Parathyroid adenoma (tissue), 2 donors: ENCODE results near the gene CCDC142.
"Not testable (repeated sequence)": the region's sequence is repeated elsewhere in the genome, so short reads cannot be mapped to it uniquely, and the experiment has no call there.

Experiments
- H2AFZ ChIP-seq: fragments of 300-600 bp; sonication (generic); one replicate; pipeline ENCODE4 v1.7.0; 2017; ENCODE audit warnings: antibody characterized with exemption, mild to moderate bottlenecking
- H3K27ac ChIP-seq: fragments of 300-600 bp; sonication (generic); one replicate; pipeline ENCODE4 v1.7.0; 2017
- H3K27me3 ChIP-seq: fragments of 300-600 bp; sonication (generic); one replicate; pipeline ENCODE4 v1.7.0; 2017; ENCODE audit warnings: low read length; ENCODE audit not compliant: control insufficient read depth, insufficient read depth
- H3K36me3 ChIP-seq: fragments of 300-600 bp; sonication (generic); one replicate; pipeline ENCODE4 v1.7.0; 2017; ENCODE audit warnings: low read length; ENCODE audit not compliant: control insufficient read depth, insufficient read depth
- H3K4me1 ChIP-seq: fragments of 300-600 bp; sonication (generic); one replicate; pipeline ENCODE4 v1.7.0; 2017; ENCODE audit warnings: control low read depth
- H3K4me2 ChIP-seq: fragments of 300-600 bp; sonication (generic); one replicate; pipeline ENCODE4 v1.7.0; 2017; ENCODE audit warnings: low read length
- H3K4me3 ChIP-seq: fragments of 300-600 bp; sonication (generic); one replicate; pipeline ENCODE4 v1.7.0; 2017; ENCODE audit warnings: low read depth, low read length
- H3K79me2 ChIP-seq: fragments of 300-600 bp; sonication (generic); one replicate; pipeline ENCODE4 v1.7.0; 2017; ENCODE audit warnings: control low read depth
- H3K9ac ChIP-seq: fragments of 300-600 bp; sonication (generic); one replicate; pipeline ENCODE4 v1.7.0; 2017; ENCODE audit warnings: mild to moderate bottlenecking
- H3K9me3 ChIP-seq: fragments of 300-600 bp; sonication (generic); one replicate; pipeline ENCODE4 v1.7.0; 2017; ENCODE audit warnings: low read length; ENCODE audit not compliant: control insufficient read depth
- TF ChIP-seq, protein P1 (sequence below): fragments of 300-600 bp; sonication (generic); IDR thresholded peaks from one replicate; pipeline ENCODE4 v1.7.0; 2017; ENCODE audit warnings: antibody characterized with exemption, mild to moderate bottlenecking
- donor health status: primary hyperparathyroidism.

Gene CCDC142

DNA sequence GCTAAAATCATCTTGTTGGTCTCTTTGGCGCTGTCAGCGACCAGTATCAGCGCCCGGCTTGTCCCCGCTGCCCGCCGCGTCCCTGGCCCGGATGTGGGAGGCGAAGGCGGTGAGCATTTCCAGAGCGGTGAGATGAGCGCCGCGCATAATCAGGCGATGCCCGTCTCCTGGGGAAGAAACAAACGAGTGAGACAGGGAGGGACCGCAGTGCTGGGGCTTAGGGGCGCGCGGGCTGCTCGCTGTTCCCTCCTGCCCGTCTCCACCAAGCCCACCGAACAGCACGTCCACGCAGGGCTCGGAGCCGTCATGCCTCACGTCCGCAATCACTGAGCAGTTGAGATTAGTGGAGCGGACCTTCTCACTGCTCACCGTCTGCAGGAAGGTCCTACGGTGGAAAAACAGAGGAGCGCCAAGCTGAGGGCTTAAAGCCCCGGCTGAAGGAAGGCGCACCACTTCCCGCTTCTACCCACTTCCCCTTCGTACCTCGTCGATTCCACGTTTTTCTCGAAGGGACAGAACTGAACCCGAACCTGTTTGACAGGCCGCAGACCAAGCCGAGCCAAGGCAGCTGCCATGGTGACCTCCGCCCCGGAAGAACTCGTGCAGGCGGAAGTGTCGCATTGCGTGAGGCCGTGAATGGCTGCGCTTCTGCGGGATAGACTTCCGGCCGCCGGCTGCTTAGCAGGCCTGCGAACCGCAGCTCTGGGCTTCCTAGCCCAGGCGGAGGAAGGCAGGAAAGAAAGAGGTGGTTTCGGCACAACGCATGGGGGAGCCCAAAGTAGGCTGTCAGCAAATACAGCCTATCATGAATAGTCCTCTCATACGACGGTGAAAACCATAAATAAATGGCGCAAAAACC, 10.5 kb downstream of the CCDC142 start, which contains the start of gene MRPL53:
TSS of gene MRPL53 (minus strand) at position 595 of the 859 bp plus-strand sequence. CDS start at position 575, 20 bp downstream.
- H3K27ac ChIP-seq: peak within 1 kb of the TSS; percentile 90
- no peaks in the 10 kb centered on the region for H3K27me3 ChIP-seq
- TF ChIP-seq, protein P1, sequence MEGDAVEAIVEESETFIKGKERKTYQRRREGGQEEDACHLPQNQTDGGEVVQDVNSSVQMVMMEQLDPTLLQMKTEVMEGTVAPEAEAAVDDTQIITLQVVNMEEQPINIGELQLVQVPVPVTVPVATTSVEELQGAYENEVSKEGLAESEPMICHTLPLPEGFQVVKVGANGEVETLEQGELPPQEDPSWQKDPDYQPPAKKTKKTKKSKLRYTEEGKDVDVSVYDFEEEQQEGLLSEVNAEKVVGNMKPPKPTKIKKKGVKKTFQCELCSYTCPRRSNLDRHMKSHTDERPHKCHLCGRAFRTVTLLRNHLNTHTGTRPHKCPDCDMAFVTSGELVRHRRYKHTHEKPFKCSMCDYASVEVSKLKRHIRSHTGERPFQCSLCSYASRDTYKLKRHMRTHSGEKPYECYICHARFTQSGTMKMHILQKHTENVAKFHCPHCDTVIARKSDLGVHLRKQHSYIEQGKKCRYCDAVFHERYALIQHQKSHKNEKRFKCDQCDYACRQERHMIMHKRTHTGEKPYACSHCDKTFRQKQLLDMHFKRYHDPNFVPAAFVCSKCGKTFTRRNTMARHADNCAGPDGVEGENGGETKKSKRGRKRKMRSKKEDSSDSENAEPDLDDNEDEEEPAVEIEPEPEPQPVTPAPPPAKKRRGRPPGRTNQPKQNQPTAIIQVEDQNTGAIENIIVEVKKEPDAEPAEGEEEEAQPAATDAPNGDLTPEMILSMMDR: no peak
- peaks cover 8% of the 10 kb centered on the region for H3K4me1 ChIP-seq
- no peaks in the 10 kb centered on the region for H3K79me2 ChIP-seq
- H3K4me2 ChIP-seq: peak within 1 kb of the TSS; percentile 82
- no peaks in the 10 kb centered on the region for H3K9me3 ChIP-seq
- H3K36me3 ChIP-seq: no peaks in the 10 kb centered on the region
- H2AFZ ChIP-seq: peak within 1 kb of the TSS; percentile 94
- H3K4me3 ChIP-seq: peak within 1 kb of the TSS; percentile 95
- peak within 1 kb of the TSS; percentile 15 for H3K9ac ChIP-seq

DNA sequence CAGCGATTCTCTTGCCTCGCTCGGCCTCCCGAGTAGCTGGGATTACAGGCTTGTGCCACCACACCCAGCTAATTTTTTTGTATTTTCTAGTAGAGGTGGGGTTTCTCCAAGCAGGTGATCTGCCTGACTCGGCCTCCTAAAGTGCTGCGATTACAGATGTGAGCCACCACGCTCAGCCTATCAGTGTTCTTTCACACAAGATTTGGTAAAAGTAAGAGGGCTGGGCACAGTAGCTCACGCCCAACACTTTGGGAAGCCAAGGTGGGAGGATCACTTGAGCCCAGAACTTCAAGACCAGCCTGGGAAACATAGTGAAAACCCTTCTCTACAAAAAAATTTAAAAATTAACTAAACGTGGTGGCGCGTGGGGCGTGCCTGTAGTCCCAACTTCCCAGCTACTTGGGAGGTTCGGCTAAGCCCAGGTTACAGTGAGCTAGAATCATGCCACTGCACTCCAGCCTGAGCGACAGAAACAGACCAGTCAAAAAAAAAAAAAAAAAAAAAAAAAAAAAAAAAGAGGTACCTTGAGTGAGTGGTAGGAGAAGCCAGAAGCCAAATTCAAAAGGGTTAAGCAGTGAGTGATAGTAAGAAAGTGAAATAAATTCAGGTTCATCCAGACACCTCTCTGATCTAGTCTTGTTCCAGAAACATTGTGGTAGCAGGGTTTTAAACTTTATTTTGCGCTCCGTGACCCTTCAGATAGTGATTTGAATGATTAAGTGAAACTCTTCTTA, 11.3 kb downstream of the CCDC142 start:
- Histone ChIP-seq H3K4me2 (peak overlapping the region; percentile 82), H3K4me1 (peaks cover 8% of the 10 kb centered on the region), H3K27ac (peak overlapping the region; percentile 90), H3K9me3 (no peaks in the 10 kb centered on the region), H3K9ac (peak overlapping the region; percentile 15), H3K79me2 (no peaks in the 10 kb centered on the region), H3K36me3 (no peaks in the 10 kb centered on the region), H3K4me3 (peak overlapping the region; percentile 95), H2AFZ (peak overlapping the region; percentile 94), H3K27me3 (no peaks in the 10 kb centered on the region)
- TF ChIP-seq, protein P1: no peak

DNA sequence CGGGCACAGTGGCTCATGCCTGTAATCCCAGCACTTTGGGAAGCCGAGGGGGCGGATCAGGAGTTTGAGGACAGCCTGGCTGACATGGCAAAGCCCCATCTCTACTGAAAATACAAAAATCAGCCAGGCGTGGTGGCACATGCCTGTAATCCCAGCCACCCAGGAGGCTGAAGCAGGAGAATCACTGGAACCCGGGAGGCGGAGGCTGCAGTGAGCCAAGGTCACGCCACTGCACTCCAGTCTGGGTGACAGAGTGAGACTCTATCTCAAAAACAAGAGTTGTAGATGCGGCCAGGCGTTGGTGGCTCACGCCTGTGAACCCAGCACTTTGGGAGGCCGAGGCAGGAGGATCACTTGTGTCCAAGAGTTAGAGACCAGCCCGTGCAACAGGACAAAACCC, 12.1 kb downstream of the CCDC142 start:
- H3K4me3 ChIP-seq, H3K27me3 ChIP-seq, H3K27ac ChIP-seq, H3K4me2 ChIP-seq, H3K9ac ChIP-seq, H3K9me3 ChIP-seq, H2AFZ ChIP-seq, H3K79me2 ChIP-seq, H3K36me3 ChIP-seq, H3K4me1 ChIP-seq: not testable (repeated sequence)

DNA sequence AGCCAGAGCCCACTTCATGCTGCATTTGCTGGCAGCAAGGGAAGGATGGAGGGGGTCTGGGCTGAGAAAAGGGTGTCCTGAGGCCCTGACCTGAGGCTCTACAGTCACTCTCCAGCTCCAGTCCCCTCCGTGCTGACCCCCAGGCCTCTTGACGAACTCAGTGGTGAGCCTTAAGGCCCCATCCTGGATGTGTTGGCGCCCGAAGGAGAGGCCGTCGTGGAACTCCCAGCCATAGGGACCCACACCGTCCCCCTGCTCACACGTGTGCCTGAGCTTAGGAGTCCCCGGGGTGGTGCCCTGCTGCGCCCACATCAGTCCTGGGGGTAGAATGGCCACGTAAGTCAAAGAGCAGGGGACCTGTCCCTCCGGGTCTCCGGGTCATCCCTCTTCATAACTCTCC, 18.4 kb downstream of the CCDC142 start:
- peak overlapping the region; percentile 91 for H2AFZ ChIP-seq
- no peaks in the 10 kb centered on the region for H3K9me3 ChIP-seq
- no peaks in the 10 kb centered on the region for H3K36me3 ChIP-seq
- TF ChIP-seq, protein P1: no peak
- peak overlapping the region; percentile 78 for H3K4me3 ChIP-seq
- peak overlapping the region; percentile 42 for H3K9ac ChIP-seq
- H3K4me1 ChIP-seq: peaks cover 9% of the 10 kb centered on the region
- H3K27me3 ChIP-seq: no peaks in the 10 kb centered on the region
- H3K27ac ChIP-seq: peak overlapping the region; percentile 86
- peak overlapping the region; percentile 86 for H3K4me2 ChIP-seq
- H3K79me2 ChIP-seq: peaks cover 11% of the 10 kb centered on the region

DNA sequence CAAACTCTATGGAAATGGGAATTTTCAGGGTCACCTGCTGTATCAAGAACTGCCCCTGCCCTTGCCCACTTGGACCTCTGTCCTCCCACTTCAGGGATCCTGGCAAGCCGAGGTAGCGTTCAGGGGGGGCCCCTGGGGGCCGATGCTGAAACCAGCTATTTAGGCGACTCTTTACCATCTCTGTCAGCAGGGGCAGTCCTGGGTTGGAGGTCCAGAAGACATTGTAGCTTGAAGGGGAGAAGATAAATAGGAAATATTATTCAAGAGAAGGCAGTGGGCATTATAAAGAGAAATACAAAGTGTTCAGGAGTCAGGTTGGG, 20.1 kb downstream of the CCDC142 start:
- H3K27me3 ChIP-seq: no peaks in the 10 kb centered on the region

More for the DNA sequence above, 20.1 kb downstream of the CCDC142 start:
- H3K4me3 ChIP-seq: no peak overlapping the region
- peaks cover 9% of the 10 kb centered on the region for H3K4me1 ChIP-seq
- H3K4me2 ChIP-seq: no peak overlapping the region
- H3K9me3 ChIP-seq: no peaks in the 10 kb centered on the region
- no peaks in the 10 kb centered on the region for H3K36me3 ChIP-seq
- TF ChIP-seq, protein P1: no peak
- H3K79me2 ChIP-seq: peaks cover 11% of the 10 kb centered on the region
- no peak overlapping the region for H2AFZ ChIP-seq
- H3K27ac ChIP-seq: no peak overlapping the region
- H3K9ac ChIP-seq: no peak overlapping the region
